SK-N-SH (cell line): ENCODE results near the gene AFAP1. TPM values are rescaled to one million over a fixed set of nuclear protein-coding genes. Genes with fewer than 3 reads are reported as not detected.

Experiments used
- CTCF ChIA-PET: fragments of 300-600, 350-600 bp; formaldehyde crosslinking; extraction: SDS; loops from one replicate; lab custom pipeline; 2021; lab: Yijun Ruan, JAX
- POLR2A ChIA-PET: fragments of 350-600 bp; sonication (Branson Sonifier 250); formaldehyde crosslinking; extraction: SDS; loops from one replicate; lab custom pipeline; 2020; ENCODE audit warnings: antibody characterized with exemption, inconsistent platforms; lab: Yijun Ruan, JAX
- DNase-seq: peaks from one replicate; pipeline ENCODE4 v3.0.0; 2012
- H2AFZ ChIP-seq: fragments of 200-600 bp; sonication (generic); 2 replicates; pipeline ENCODE4 v1.8.1; 2016; ENCODE audit warnings: antibody characterized with exemption, mild to moderate bottlenecking, low read depth
- H3F3A ChIP-seq: fragments of 200-600 bp; sonication (generic); replicated peaks from 2 replicates; pipeline ENCODE3; 2016; ENCODE audit warnings: antibody characterized with exemption, mild to moderate bottlenecking; ENCODE audit not compliant: insufficient read depth
- H3K27ac ChIP-seq, 2 experiments: fragments of 200-500 bp in 1 of 2; fragments of 200-600 bp in 1 of 2; sonication (Bioruptor generic) in 1 of 2; sonication (generic), shearing (Covaris generic) in 1 of 2; 2 replicates each; pipeline versions ENCODE4 v1.5.1 to v1.6.1; 2014 to 2016; ENCODE audit warnings: low read depth in 2 of 2, inconsistent platforms in 1 of 2, low read length in 1 of 2, mild to moderate bottlenecking in 1 of 2, mixed read lengths in 1 of 2
- H3K27me3 ChIP-seq: fragments of 200-600 bp; sonication (generic), shearing (Covaris generic); 2 replicates; pipeline ENCODE4 v1.6.1; 2016; ENCODE audit warnings: mixed run types; ENCODE audit not compliant: insufficient read depth
- H3K36me3 ChIP-seq, 2 experiments: fragments of 200-500 bp in 1 of 2; fragments of 200-600 bp in 1 of 2; sonication (Bioruptor generic) in 1 of 2; sonication (generic) in 1 of 2; replicated peaks in 1 of 2; 2 replicates each; pipeline versions ENCODE3 to v1.5.1; 2014 to 2016; ENCODE audit warnings: low read length in 1 of 2, mild to moderate bottlenecking in 1 of 2; ENCODE audit not compliant: insufficient read depth in 2 of 2, control insufficient read depth in 1 of 2
- H3K4me1 ChIP-seq, 2 experiments: fragments of 200-500 bp in 1 of 2; fragments of 200-600 bp in 1 of 2; sonication (Bioruptor generic) in 1 of 2; sonication (generic), shearing (Covaris generic) in 1 of 2; 2 replicates each; pipeline versions ENCODE4 v1.5.1 to v1.6.1; 2014 to 2016; ENCODE audit warnings: low read depth in 1 of 2, low read length in 1 of 2, mixed run types in 1 of 2; ENCODE audit not compliant: insufficient read depth in 2 of 2, control insufficient read depth in 1 of 2
- H3K4me2 ChIP-seq: fragments of 200-600 bp; sonication (generic), shearing (Covaris generic); 2 replicates; pipeline ENCODE4 v1.6.1; 2017; ENCODE audit warnings: mixed run types
- H3K4me3 ChIP-seq, 2 experiments: fragments of 200-500 bp in 1 of 2; fragments of 200-600 bp in 1 of 2; sonication (Bioruptor generic) in 1 of 2; sonication (generic), shearing (Covaris generic) in 1 of 2; 2 replicates each; pipeline versions ENCODE4 v1.5.1 to v1.8.1; 2014 to 2016; ENCODE audit warnings: low read depth in 2 of 2, inconsistent platforms in 1 of 2, low read length in 1 of 2, mild to moderate bottlenecking in 1 of 2, mixed read lengths in 1 of 2, moderate library complexity in 1 of 2
- H3K79me2 ChIP-seq: fragments of 200-600 bp; sonication (generic); 2 replicates; pipeline ENCODE4 v1.8.1; 2017; ENCODE audit warnings: mild to moderate bottlenecking; ENCODE audit not compliant: insufficient read depth
- H3K9ac ChIP-seq: fragments of 200-600 bp; sonication (generic); 2 replicates; pipeline ENCODE4 v1.6.1; 2017; ENCODE audit warnings: mixed run types
- H3K9me2 ChIP-seq: fragments of 200-600 bp; sonication (generic); 2 replicates; pipeline ENCODE4 v1.6.1; 2017; ENCODE audit warnings: mixed run types
- H3K9me3 ChIP-seq: fragments of 200-600 bp; sonication (generic); 2 replicates; pipeline ENCODE4 v1.6.1; 2017; ENCODE audit warnings: mixed run types, mild to moderate bottlenecking, moderate library complexity
- H4K20me1 ChIP-seq: fragments of 200-600 bp; sonication (generic); 2 replicates; pipeline ENCODE4 v1.6.1; 2017; ENCODE audit warnings: mild to moderate bottlenecking, mixed run types; ENCODE audit not compliant: insufficient read depth
- CHD2 ChIP-seq: fragments of 150-350 bp; IDR thresholded peaks from 2 replicates; pipeline ENCODE4 v1.6.1; 2018; ENCODE audit warnings: low read length; ENCODE audit not compliant: partially characterized antibody
- ELF1 ChIP-seq: IDR thresholded peaks from 2 replicates; pipeline ENCODE4 v1.4.0; 2012
- FOXJ3 ChIP-seq: sonication (generic); formaldehyde crosslinking; IDR thresholded peaks from 2 replicates; pipeline ENCODE4 v1.5.1; 2020; ENCODE audit warnings: mild to moderate bottlenecking, missing genetic modification reagents
- FOXM1 ChIP-seq: IDR thresholded peaks from 2 replicates; pipeline ENCODE4 v1.4.0; 2012; ENCODE audit warnings: low read depth, mild to moderate bottlenecking
- GABPA ChIP-seq: IDR thresholded peaks from 2 replicates; pipeline ENCODE4 v1.4.0; 2012; ENCODE audit warnings: low read depth, mild to moderate bottlenecking
- JUND ChIP-seq: IDR thresholded peaks from 2 replicates; pipeline ENCODE4 v1.4.0; 2012
- NFIC ChIP-seq: IDR thresholded peaks from 2 replicates; pipeline ENCODE4 v1.4.0; 2012; ENCODE audit warnings: borderline replicate concordance
- RAD21 ChIP-seq: IDR thresholded peaks from 2 replicates; pipeline ENCODE4 v1.6.1; 2012; ENCODE audit warnings: mild to moderate bottlenecking, low read length
- RCOR1 ChIP-seq: fragments of 150-350 bp; IDR thresholded peaks from 2 replicates; pipeline ENCODE4 v1.6.1; 2017; ENCODE audit warnings: antibody characterized with exemption, low read length
- RFX5 ChIP-seq: IDR thresholded peaks from 2 replicates; pipeline ENCODE4 v1.6.1; 2012; ENCODE audit warnings: mild to moderate bottlenecking, improper control_type of control experiment, low read length
- RXRA ChIP-seq: IDR thresholded peaks from 2 replicates; pipeline ENCODE4 v1.4.0; 2012; ENCODE audit warnings: low read depth, mild to moderate bottlenecking, borderline replicate concordance
- SIN3A ChIP-seq: IDR thresholded peaks from 2 replicates; pipeline ENCODE4 v1.6.1; 2012; ENCODE audit warnings: low read depth, mild to moderate bottlenecking, low read length, moderate library complexity, borderline replicate concordance
- SMC3 ChIP-seq: IDR thresholded peaks from 2 replicates; pipeline ENCODE4 v1.6.1; 2012; ENCODE audit warnings: low read depth, low read length, improper control_type of control experiment
- TCF12 ChIP-seq: IDR thresholded peaks from 2 replicates; pipeline ENCODE4 v1.4.0; 2012
- TEAD4 ChIP-seq: IDR thresholded peaks from 2 replicates; pipeline ENCODE4 v1.4.0; 2012; ENCODE audit warnings: mild to moderate bottlenecking, borderline replicate concordance; ENCODE audit not compliant: insufficient read depth
- USF2 ChIP-seq: fragments of 150-350 bp; IDR thresholded peaks from 2 replicates; pipeline ENCODE4 v1.6.1; 2017; ENCODE audit warnings: antibody characterized with exemption, low read length, low read depth, borderline replicate concordance
- YY1 ChIP-seq: IDR thresholded peaks from 2 replicates; pipeline ENCODE4 v1.4.0; 2012; ENCODE audit warnings: low read depth, mild to moderate bottlenecking
- ZBTB33 ChIP-seq: IDR thresholded peaks from 2 replicates; pipeline ENCODE4 v1.4.0; 2012; ENCODE audit warnings: low read depth, borderline replicate concordance
- WGBS: methylation state at CpG from one replicate; pipeline ENCODE4 v1.1.6; 2017; ENCODE audit warnings: low lambda C conversion rate; 5-methylcytosine and 5-hydroxymethylcytosine counted together
- polyA plus RNA-seq, 3 experiments: library from polyadenylated mRNA; depleted of rRNA; stranded (reverse); fragments of >200 nt; gene quantifications; 2 replicates each; pipeline ENCODE4 v1.2.3, GENCODE V29; 2012
- TF ChIP-seq, protein P1 (sequence below): fragments of 200-600 bp; sonication (generic); IDR thresholded peaks from 2 replicates; pipeline ENCODE4 v1.6.1; 2017; ENCODE audit warnings: antibody characterized with exemption, mild to moderate bottlenecking, moderate library complexity

The AFAP1 gene
- polyA plus RNA-seq, 1 of the 3 experiments (the other 2 are of a cell fraction): 67.9 TPM

GRCh38 chr4:7781366-7781765 lies 158.3 kb downstream of the AFAP1 start:
- CTCF ChIA-PET: interaction anchor here (0.7 to 3.9 kb wide), 3 partner anchors 11 to 22 kb away, joined by 3 to 27 read pairs (median 3); no protein-coding TSS in a partner anchor
- H3K27me3 ChIP-seq: no peaks in the 10 kb centered on the region
- no peak overlapping the region for H2AFZ ChIP-seq
- H3F3A ChIP-seq: peaks cover 42% of the 10 kb centered on the region
- peak overlapping the region; percentile 34; the same call in 1 of the 2 replicates for H3K4me2 ChIP-seq
- POLR2A ChIA-PET: no interaction called here
- H3K36me3 ChIP-seq: peaks cover 83 to 87% of the 10 kb centered on the region in 2 experiments
- H4K20me1 ChIP-seq: peaks cover 46% of the 10 kb centered on the region
- WGBS: 88% methylated on average over 13 of the region's 13 CpGs
- no peak overlapping the region for H3K9ac ChIP-seq
- no peak for DNase-seq
- H3K9me2 ChIP-seq: no peaks in the 10 kb centered on the region
- H3K9me3 ChIP-seq: no peaks in the 10 kb centered on the region
- no peak for TF ChIP-seq FOXM1
- no peak for TF ChIP-seq SIN3A
- TF ChIP-seq ELF1: no peak
- TF ChIP-seq JUND: no peak
- no peak for TF ChIP-seq RAD21
- no peak for TF ChIP-seq SMC3
- no peak for TF ChIP-seq USF2
- TF ChIP-seq YY1: no peak
- no peak for TF ChIP-seq RXRA
- TF ChIP-seq CHD2: no peak
- TF ChIP-seq FOXJ3 (CRISPR knock-in tag): no peak
- no peak for TF ChIP-seq TEAD4
- TF ChIP-seq RFX5: no peak
- TF ChIP-seq GABPA: no peak
- TF ChIP-seq TCF12: no peak
- TF ChIP-seq RCOR1: no peak
- TF ChIP-seq, protein P1, sequence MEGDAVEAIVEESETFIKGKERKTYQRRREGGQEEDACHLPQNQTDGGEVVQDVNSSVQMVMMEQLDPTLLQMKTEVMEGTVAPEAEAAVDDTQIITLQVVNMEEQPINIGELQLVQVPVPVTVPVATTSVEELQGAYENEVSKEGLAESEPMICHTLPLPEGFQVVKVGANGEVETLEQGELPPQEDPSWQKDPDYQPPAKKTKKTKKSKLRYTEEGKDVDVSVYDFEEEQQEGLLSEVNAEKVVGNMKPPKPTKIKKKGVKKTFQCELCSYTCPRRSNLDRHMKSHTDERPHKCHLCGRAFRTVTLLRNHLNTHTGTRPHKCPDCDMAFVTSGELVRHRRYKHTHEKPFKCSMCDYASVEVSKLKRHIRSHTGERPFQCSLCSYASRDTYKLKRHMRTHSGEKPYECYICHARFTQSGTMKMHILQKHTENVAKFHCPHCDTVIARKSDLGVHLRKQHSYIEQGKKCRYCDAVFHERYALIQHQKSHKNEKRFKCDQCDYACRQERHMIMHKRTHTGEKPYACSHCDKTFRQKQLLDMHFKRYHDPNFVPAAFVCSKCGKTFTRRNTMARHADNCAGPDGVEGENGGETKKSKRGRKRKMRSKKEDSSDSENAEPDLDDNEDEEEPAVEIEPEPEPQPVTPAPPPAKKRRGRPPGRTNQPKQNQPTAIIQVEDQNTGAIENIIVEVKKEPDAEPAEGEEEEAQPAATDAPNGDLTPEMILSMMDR: no peak
- no peak for TF ChIP-seq ZBTB33
- no peak for TF ChIP-seq NFIC
- H3K4me3 ChIP-seq: no peak overlapping the region
- peaks cover 94% of the 10 kb centered on the region for H3K79me2 ChIP-seq
- H3K4me1 ChIP-seq: peaks cover 39 to 64% of the 10 kb centered on the region in 2 experiments
- H3K27ac ChIP-seq: peak overlapping the region; percentile 53 to 86
